GM12801 (cell line): ENCODE measurements around the gene INHBC.

Experiments used
- TF ChIP-seq, protein P1 (sequence below): IDR thresholded peaks from one replicate; pipeline ENCODE4 v1.5.1; 2011; ENCODE audit warnings: control low read depth; ENCODE audit not compliant: insufficient read length; ENCODE audit errors: extremely low read depth

INHBC gene

GRCh38 chr12:57465030-57465746 is 30.6 kb downstream of the INHBC start:
- TF ChIP-seq, protein P1, sequence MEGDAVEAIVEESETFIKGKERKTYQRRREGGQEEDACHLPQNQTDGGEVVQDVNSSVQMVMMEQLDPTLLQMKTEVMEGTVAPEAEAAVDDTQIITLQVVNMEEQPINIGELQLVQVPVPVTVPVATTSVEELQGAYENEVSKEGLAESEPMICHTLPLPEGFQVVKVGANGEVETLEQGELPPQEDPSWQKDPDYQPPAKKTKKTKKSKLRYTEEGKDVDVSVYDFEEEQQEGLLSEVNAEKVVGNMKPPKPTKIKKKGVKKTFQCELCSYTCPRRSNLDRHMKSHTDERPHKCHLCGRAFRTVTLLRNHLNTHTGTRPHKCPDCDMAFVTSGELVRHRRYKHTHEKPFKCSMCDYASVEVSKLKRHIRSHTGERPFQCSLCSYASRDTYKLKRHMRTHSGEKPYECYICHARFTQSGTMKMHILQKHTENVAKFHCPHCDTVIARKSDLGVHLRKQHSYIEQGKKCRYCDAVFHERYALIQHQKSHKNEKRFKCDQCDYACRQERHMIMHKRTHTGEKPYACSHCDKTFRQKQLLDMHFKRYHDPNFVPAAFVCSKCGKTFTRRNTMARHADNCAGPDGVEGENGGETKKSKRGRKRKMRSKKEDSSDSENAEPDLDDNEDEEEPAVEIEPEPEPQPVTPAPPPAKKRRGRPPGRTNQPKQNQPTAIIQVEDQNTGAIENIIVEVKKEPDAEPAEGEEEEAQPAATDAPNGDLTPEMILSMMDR, result no peak

GRCh38 chr12:57465747-57466505 is 31.3 kb downstream of the INHBC start:
- TF ChIP-seq, protein P1, result no peak

- TF ChIP-seq, protein P1, result no peak
Observed at GRCh38 chr12:57467212-57467874, 32.8 kb downstream of the INHBC start.

GRCh38 chr12:57467915-57468314 is 33.3 kb downstream of the INHBC start:
- TF ChIP-seq, protein P1, result no peak

GRCh38 chr12:57469296-57470164 is 34.9 kb downstream of the INHBC start:
- TF ChIP-seq, protein P1, result no peak

DNA sequence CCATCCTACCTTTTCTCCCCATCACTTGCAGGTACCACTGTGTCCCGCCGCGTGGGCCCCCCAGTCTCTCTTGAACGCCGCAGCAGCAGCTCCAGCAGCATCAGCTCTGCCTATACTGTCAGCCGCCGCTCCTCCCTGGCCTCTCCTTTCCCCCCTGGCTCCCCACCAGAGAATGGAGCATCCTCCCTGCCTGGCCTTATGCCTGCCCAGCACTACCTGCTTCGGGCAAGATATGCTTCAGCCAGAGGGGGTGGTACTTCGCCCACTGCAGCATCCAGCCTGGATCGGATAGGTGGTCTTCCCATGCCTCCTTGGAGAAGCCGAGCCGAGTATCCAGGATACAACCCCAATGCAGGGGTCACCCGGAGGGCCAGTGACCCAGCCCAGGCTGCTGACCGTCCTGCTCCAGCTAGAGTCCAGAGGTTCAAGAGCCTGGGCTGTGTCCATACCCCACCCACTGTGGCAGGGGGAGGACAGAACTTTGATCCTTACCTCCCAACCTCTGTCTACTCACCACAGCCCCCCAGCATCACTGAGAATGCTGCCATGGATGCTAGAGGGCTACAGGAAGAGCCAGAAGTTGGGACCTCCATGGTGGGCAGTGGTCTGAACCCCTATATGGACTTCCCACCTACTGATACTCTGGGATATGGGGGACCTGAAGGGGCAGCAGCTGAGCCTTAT is 35.8 kb downstream of the INHBC start:
- TF ChIP-seq, protein P1, result no peak
